Peyer's patch (tissue), 4 donors: ENCODE data around the gene BMPR2. TPM values are rescaled to one million over a fixed set of nuclear protein-coding genes. Genes with fewer than 3 reads are reported as not detected.
"Not testable (repeated sequence)": the region's sequence is repeated elsewhere in the genome, so short reads cannot be mapped to it uniquely, and the experiment has no call there.

Experiments
- DNase-seq, 3 donors: peaks; one replicate each; pipeline ENCODE4 v3.0.0-alpha.2; 2017 to 2019
- H3K27ac ChIP-seq, 4 donors: fragments of 200-600 bp; sonication (generic); one replicate each; pipeline ENCODE4 v1.5.1; 2016 to 2019
- H3K27me3 ChIP-seq, 2 donors: fragments of 200-600 bp; sonication (generic); one replicate each; pipeline ENCODE4 v1.5.1; 2019
- H3K36me3 ChIP-seq, 3 donors: fragments of 200-600 bp; sonication (generic); one replicate each; pipeline ENCODE4 v1.5.1; 2016 to 2019
- H3K4me1 ChIP-seq, 4 donors: fragments of 200-600 bp; sonication (generic); one replicate each; pipeline ENCODE4 v1.5.1; 2016 to 2019
- H3K4me3 ChIP-seq, 4 donors: fragments of 200-600 bp; sonication (generic); 1 replicate in 3 of 4; 2 replicates in 1 of 4; pipeline ENCODE4 v1.5.1; 2016 to 2019; ENCODE audit warnings: mild to moderate bottlenecking in 1 of 4
- H3K9me3 ChIP-seq, 4 donors: fragments of 200-600 bp; sonication (generic); one replicate each; pipeline ENCODE4 v1.5.1; 2016 to 2019; ENCODE audit warnings: mild to moderate bottlenecking in 1 of 4
- CTCF ChIP-seq, 6 experiments: fragments of 450-650 bp in 4 of 6; fragments of 200-600 bp in 2 of 6; sonication (generic) in 1 of 6; IDR thresholded peaks; one replicate each; pipeline ENCODE4 v1.5.1; 2017 to 2019; ENCODE audit warnings: antibody characterized with exemption in 6 of 6, mild to moderate bottlenecking in 3 of 6, moderate library complexity in 1 of 6
- POLR2A ChIP-seq, 2 donors: fragments of 450-650 bp; IDR thresholded peaks; one replicate each; pipeline ENCODE4 v1.5.1; 2017; ENCODE audit warnings: antibody characterized with exemption in 2 of 2, mild to moderate bottlenecking in 2 of 2, moderate library complexity in 2 of 2
- total RNA-seq, 4 donors: library from RNA; depleted of rRNA; stranded (reverse); fragments of >200 nt; gene quantifications; one replicate each; pipeline ENCODE4 v1.1.0, GENCODE V29; 2016

The BMPR2 gene
- total RNA-seq, 4 donors from 2014 or later: 20.6 to 34.7 (median 30.0) TPM

GRCh38 chr2:202566286-202566685 lies 190.2 kb downstream of the BMPR2 start:
- DNase-seq: no peak
- Histone ChIP-seq H3K4me1 (no peaks in the 10 kb centered on the region), H3K9me3 (no peaks in the 10 kb centered on the region), H3K36me3 (no peaks in the 10 kb centered on the region), H3K4me3 (no peak overlapping the region), H3K27ac (no peak overlapping the region), H3K27me3 (no peaks in the 10 kb centered on the region)
- TF ChIP-seq CTCF (IDR thresholded peaks at IDR 0.05) (no peak), POLR2A (IDR thresholded peaks at IDR 0.05) (no peak)

GRCh38 chr2:202574541-202574940 lies 198.4 kb downstream of the BMPR2 start:
- no peak for DNase-seq
- Histone ChIP-seq H3K27me3 (no peaks in the 10 kb centered on the region), H3K27ac (no peak overlapping the region), H3K9me3 (no peaks in the 10 kb centered on the region), H3K4me1 (no peaks in the 10 kb centered on the region), H3K4me3 (no peak overlapping the region), H3K36me3 (no peaks in the 10 kb centered on the region)
- no peak for TF ChIP-seq POLR2A (IDR thresholded peaks at IDR 0.05)
- TF ChIP-seq CTCF (IDR thresholded peaks at IDR 0.05): no peak

- H3K27me3 ChIP-seq, H3K27ac ChIP-seq, H3K4me3 ChIP-seq, H3K36me3 ChIP-seq, DNase-seq, H3K4me1 ChIP-seq, H3K9me3 ChIP-seq: not testable (repeated sequence)
These were observed 199.1 kb downstream of the BMPR2 start for GRCh38 chr2:202575194-202575593.

- Histone ChIP-seq H3K4me1 (no peaks in the 10 kb centered on the region), H3K36me3 (no peaks in the 10 kb centered on the region), H3K27me3 (no peaks in the 10 kb centered on the region), H3K27ac (no peak overlapping the region), H3K4me3 (no peak overlapping the region), H3K9me3 (no peaks in the 10 kb centered on the region)
- no peak for DNase-seq
- TF ChIP-seq CTCF (IDR thresholded peaks at IDR 0.05) (no peak), POLR2A (IDR thresholded peaks at IDR 0.05) (no peak)
These were observed 201.4 kb downstream of the BMPR2 start for GRCh38 chr2:202577250-202578183.

- DNase-seq, H3K36me3 ChIP-seq, H3K9me3 ChIP-seq, H3K4me3 ChIP-seq, H3K27me3 ChIP-seq, H3K4me1 ChIP-seq, H3K27ac ChIP-seq: not testable (repeated sequence)
These were observed 206.7 kb downstream of the BMPR2 start for GRCh38 chr2:202582846-202583245.

- Histone ChIP-seq H3K27me3 (no peaks in the 10 kb centered on the region), H3K27ac (no peak overlapping the region), H3K9me3 (no peaks in the 10 kb centered on the region), H3K36me3 (no peaks in the 10 kb centered on the region), H3K4me1 (peaks cover 0 to 4% (median 1%) of the 10 kb centered on the region in 4 donors), H3K4me3 (no peak overlapping the region)
- DNase-seq: no peak
- no peak for TF ChIP-seq POLR2A (IDR thresholded peaks at IDR 0.05)
- no peak for TF ChIP-seq CTCF (IDR thresholded peaks at IDR 0.05)
These were observed 207.6 kb downstream of the BMPR2 start for GRCh38 chr2:202583709-202584219.
